ENCODE results near the gene CCR5AS.

CCR5AS gene

GRCh38 chr3:46375814-46376213, 31.1 kb downstream of the CCR5AS start:
- H3K27me3 Mint-ChIP-seq (ENCODE audit: insufficient read depth) = peaks cover 29% of the 10 kb centered on the region
- H3K9me3 Mint-ChIP-seq = no peaks in the 10 kb centered on the region
- H3K4me1 Mint-ChIP-seq (ENCODE audit: low read depth) = no peaks in the 10 kb centered on the region
- DNase-seq = no peak
- no peak overlapping the region for H3K27ac Mint-ChIP-seq
- no peak overlapping the region for H3K4me3 Mint-ChIP-seq
- no peak for TF ChIP-seq CTCF (IDR thresholded peaks at IDR 0.05)
- no peaks in the 10 kb centered on the region for H3K36me3 Mint-ChIP-seq (ENCODE audit: low read depth)

- TF ChIP-seq CTCF (IDR thresholded peaks at IDR 0.05) = no peak
- no peak for DNase-seq
- no peaks in the 10 kb centered on the region for H3K9me3 Mint-ChIP-seq
- H3K27ac Mint-ChIP-seq = no peak overlapping the region
- no peaks in the 10 kb centered on the region for H3K36me3 Mint-ChIP-seq (ENCODE audit: low read depth)
- peaks cover 32% of the 10 kb centered on the region for H3K27me3 Mint-ChIP-seq (ENCODE audit: insufficient read depth)
- H3K4me3 Mint-ChIP-seq = no peak overlapping the region
- H3K4me1 Mint-ChIP-seq (ENCODE audit: low read depth) = no peaks in the 10 kb centered on the region
Measured at GRCh38 chr3:46375218-46375617, 31.6 kb downstream of the CCR5AS start.

- Mint-ChIP-seq H3K36me3 (ENCODE audit: low read depth) (no peaks in the 10 kb centered on the region), H3K4me1 (ENCODE audit: low read depth) (no peaks in the 10 kb centered on the region), H3K27ac (no peak overlapping the region), H3K4me3 (no peak overlapping the region), H3K9me3 (no peaks in the 10 kb centered on the region), H3K27me3 (ENCODE audit: insufficient read depth) (peaks cover 33% of the 10 kb centered on the region)
- no peak for TF ChIP-seq CTCF (IDR thresholded peaks at IDR 0.05)
- no peak for DNase-seq
Measured at GRCh38 chr3:46374755-46375154, 32.1 kb downstream of the CCR5AS start.

GRCh38 chr3:46372492-46373359, 34.1 kb downstream of the CCR5AS start:
- H3K27me3 Mint-ChIP-seq (ENCODE audit: insufficient read depth) = peaks cover 45% of the 10 kb centered on the region

GRCh38 chr3:46371519-46372340, 35.1 kb downstream of the CCR5AS start:
- Mint-ChIP-seq H3K36me3 (ENCODE audit: low read depth) (no peaks in the 10 kb centered on the region), H3K4me1 (ENCODE audit: low read depth) (no peaks in the 10 kb centered on the region)

More at GRCh38 chr3:46372492-46373359, 34.1 kb downstream of the CCR5AS start:
- no peaks in the 10 kb centered on the region for H3K36me3 Mint-ChIP-seq (ENCODE audit: low read depth)
- no peak overlapping the region for H3K27ac Mint-ChIP-seq
- H3K9me3 Mint-ChIP-seq = no peaks in the 10 kb centered on the region
- peak; percentile 78 for TF ChIP-seq CTCF (IDR thresholded peaks at IDR 0.05)
- H3K4me1 Mint-ChIP-seq (ENCODE audit: low read depth) = no peaks in the 10 kb centered on the region
- peak; percentile 35 for DNase-seq
- H3K4me3 Mint-ChIP-seq = no peak overlapping the region

More at GRCh38 chr3:46371519-46372340, 35.1 kb downstream of the CCR5AS start:
- peaks cover 47% of the 10 kb centered on the region for H3K27me3 Mint-ChIP-seq (ENCODE audit: insufficient read depth)
- no peak overlapping the region for H3K27ac Mint-ChIP-seq
- H3K9me3 Mint-ChIP-seq = no peaks in the 10 kb centered on the region
- no peak for TF ChIP-seq CTCF (IDR thresholded peaks at IDR 0.05)
- H3K4me3 Mint-ChIP-seq = no peak overlapping the region
- no peak for DNase-seq

All from HFFc6 (cell line).